ENCODE measurements around the gene PDE4D. TPM values are rescaled to one million over a fixed set of nuclear protein-coding genes. Genes with fewer than 3 reads are reported as not detected.

The PDE4D gene
- total and polyA plus RNA-seq, 2 of the 4 experiments (the other 2 are of a cell fraction), result 1.4 to 7.9 TPM

DNA sequence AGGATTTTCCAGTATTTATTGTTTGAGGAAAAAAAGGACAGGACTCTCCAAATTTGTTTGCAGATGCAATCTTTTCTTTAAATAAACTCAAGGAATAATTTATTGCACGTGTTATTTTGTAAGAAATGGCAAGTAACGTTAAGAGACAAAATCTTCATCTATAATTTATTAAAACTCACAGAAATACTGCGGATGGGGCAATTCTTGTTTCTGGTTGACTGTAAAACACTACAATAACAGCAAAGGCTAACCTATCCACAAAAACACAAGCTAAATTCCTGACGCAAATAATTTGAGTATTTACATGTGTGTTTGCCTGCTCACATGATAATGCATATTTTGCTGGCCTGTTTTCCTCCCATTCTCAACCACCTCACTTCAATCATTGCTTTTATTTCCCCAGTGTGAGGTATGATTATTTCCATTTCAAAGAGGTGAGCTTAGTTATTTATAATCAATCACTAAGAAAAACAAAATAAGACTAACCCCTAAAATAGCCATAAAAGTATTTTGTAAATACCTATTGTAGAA, 619.4 kb downstream of the PDE4D start:
- WGBS, 2 experiments (ENCODE audit: extremely low coverage in 2 of 2, insufficient read length in 1 of 2), result no CpG with 5 or more reads among the region's 4 CpGs
- Histone ChIP-seq H3K36me3 (ENCODE audit: control insufficient read depth, insufficient read depth, low read length) (no peaks in the 10 kb centered on the region), H3K27ac (ENCODE audit: insufficient read depth, low read length) (no peak overlapping the region), H3K27me3 (ENCODE audit: control insufficient read depth, insufficient read depth, low read length) (no peaks in the 10 kb centered on the region; the same call in 1 of the 2 replicates), H2BK15ac (ENCODE audit: low read depth, low read length) (no peak overlapping the region), H2BK120ac (ENCODE audit: low read depth, low read length) (no peak overlapping the region), H3K56ac (ENCODE audit: extremely low read depth, insufficient read depth, low read length) (no peak overlapping the region), H3K23ac (ENCODE audit: low read depth, low read length) (no peak overlapping the region), H3K4me1 (ENCODE audit: control insufficient read depth, insufficient read depth, low read length) (no peaks in the 10 kb centered on the region), H3K79me1 (ENCODE audit: low read depth in 1 of 2, low read length in 2 of 2) (no peaks in the 10 kb centered on the region), H3K4me3 (ENCODE audit: insufficient read depth, low read depth, low read length) (no peak overlapping the region), H2AK9ac (replicated peaks; ENCODE audit: low read depth, low read length, poor library complexity) (no peak overlapping the region), H2AFZ (replicated peaks; ENCODE audit: low read length, poor library complexity) (no peak overlapping the region), H2BK5ac (ENCODE audit: low read depth, low read length, poor library complexity, severe bottlenecking) (no peak overlapping the region), H4K91ac (ENCODE audit: insufficient read depth, low read depth, low read length) (no peak overlapping the region), H3K9me3 (ENCODE audit: control insufficient read depth, insufficient read depth, low read length) (no peaks in the 10 kb centered on the region), H2AK5ac (ENCODE audit: low read depth, low read length) (no peak overlapping the region), H3K4me2 (ENCODE audit: low read depth, low read length) (no peak overlapping the region), H2BK20ac (ENCODE audit: low read depth, low read length) (no peak overlapping the region), H3K9me1 (ENCODE audit: insufficient read depth, low read length) (no peaks in the 10 kb centered on the region), H3K18ac (ENCODE audit: low read depth, low read length) (no peak overlapping the region), H4K5ac (ENCODE audit: low read depth, low read length) (no peak overlapping the region), H4K8ac (ENCODE audit: low read depth in 2 of 2, low read length in 2 of 2) (no peak overlapping the region), H3K14ac (replicated peaks; ENCODE audit: low read depth, low read length) (no peak overlapping the region), H4K20me1 (ENCODE audit: insufficient read depth, low read length) (no peaks in the 10 kb centered on the region), H3K9ac (ENCODE audit: low read depth, low read length) (no peak overlapping the region), H3K4ac (ENCODE audit: low read depth, low read length) (no peak overlapping the region)
- intact Hi-C loops (cut with micrococcal nuclease) (no loop called here), dilution Hi-C loops (cut with HindIII; ENCODE audit: low sequenced_read_pairs, unreplicated experiment) (no loop called here), in situ Hi-C loops (cut with MboI; ENCODE audit: low sequenced_read_pairs) (no loop called here)
- no TSS peak for BruUV-seq (replicated peaks)
- POLR2A ChIA-PET (ENCODE audit: unreplicated experiment), result no interaction called here
- TF ChIP-seq, protein P1, sequence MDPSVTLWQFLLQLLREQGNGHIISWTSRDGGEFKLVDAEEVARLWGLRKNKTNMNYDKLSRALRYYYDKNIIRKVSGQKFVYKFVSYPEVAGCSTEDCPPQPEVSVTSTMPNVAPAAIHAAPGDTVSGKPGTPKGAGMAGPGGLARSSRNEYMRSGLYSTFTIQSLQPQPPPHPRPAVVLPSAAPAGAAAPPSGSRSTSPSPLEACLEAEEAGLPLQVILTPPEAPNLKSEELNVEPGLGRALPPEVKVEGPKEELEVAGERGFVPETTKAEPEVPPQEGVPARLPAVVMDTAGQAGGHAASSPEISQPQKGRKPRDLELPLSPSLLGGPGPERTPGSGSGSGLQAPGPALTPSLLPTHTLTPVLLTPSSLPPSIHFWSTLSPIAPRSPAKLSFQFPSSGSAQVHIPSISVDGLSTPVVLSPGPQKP (IDR thresholded peaks at IDR 0.05; ENCODE audit: borderline replicate concordance, low read depth, low read length), result no peak
- no peak for TF ChIP-seq CHD1 (IDR thresholded peaks at IDR 0.05; ENCODE audit: low read depth, low read length)
- no peak for TF ChIP-seq SMC3 (IDR thresholded peaks at IDR 0.05; ENCODE audit: low read depth, low read length)
- no peak for TF ChIP-seq RCOR1 (IDR thresholded peaks at IDR 0.05; ENCODE audit: insufficient replicate concordance, low read length)
- no peak for TF ChIP-seq NFE2L2 (IDR thresholded peaks at IDR 0.05; ENCODE audit: low read depth, low read length)
- no peak for TF ChIP-seq RAD21 (IDR thresholded peaks at IDR 0.05; ENCODE audit: low read length)
- TF ChIP-seq, protein P2, sequence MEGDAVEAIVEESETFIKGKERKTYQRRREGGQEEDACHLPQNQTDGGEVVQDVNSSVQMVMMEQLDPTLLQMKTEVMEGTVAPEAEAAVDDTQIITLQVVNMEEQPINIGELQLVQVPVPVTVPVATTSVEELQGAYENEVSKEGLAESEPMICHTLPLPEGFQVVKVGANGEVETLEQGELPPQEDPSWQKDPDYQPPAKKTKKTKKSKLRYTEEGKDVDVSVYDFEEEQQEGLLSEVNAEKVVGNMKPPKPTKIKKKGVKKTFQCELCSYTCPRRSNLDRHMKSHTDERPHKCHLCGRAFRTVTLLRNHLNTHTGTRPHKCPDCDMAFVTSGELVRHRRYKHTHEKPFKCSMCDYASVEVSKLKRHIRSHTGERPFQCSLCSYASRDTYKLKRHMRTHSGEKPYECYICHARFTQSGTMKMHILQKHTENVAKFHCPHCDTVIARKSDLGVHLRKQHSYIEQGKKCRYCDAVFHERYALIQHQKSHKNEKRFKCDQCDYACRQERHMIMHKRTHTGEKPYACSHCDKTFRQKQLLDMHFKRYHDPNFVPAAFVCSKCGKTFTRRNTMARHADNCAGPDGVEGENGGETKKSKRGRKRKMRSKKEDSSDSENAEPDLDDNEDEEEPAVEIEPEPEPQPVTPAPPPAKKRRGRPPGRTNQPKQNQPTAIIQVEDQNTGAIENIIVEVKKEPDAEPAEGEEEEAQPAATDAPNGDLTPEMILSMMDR (conservative IDR thresholded peaks at IDR 0.05; ENCODE audit: low read depth, low read length), result no peak
- TF ChIP-seq RFX5 (IDR thresholded peaks at IDR 0.05; ENCODE audit: low read depth, low read length), result no peak
- no peak for TF ChIP-seq BHLHE40 (IDR thresholded peaks at IDR 0.05; ENCODE audit: low read depth, low read length)
- no peak for TF ChIP-seq CEBPB (IDR thresholded peaks at IDR 0.05; ENCODE audit: low read depth, low read length)
- TF ChIP-seq, protein P3, sequence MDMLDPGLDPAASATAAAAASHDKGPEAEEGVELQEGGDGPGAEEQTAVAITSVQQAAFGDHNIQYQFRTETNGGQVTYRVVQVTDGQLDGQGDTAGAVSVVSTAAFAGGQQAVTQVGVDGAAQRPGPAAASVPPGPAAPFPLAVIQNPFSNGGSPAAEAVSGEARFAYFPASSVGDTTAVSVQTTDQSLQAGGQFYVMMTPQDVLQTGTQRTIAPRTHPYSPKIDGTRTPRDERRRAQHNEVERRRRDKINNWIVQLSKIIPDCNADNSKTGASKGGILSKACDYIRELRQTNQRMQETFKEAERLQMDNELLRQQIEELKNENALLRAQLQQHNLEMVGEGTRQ (IDR thresholded peaks at IDR 0.05; ENCODE audit: low read depth, low read length), result no peak
- TF ChIP-seq POLR2A (IDR thresholded peaks at IDR 0.05; ENCODE audit: low read depth, low read length), result no peak
- no peak for TF ChIP-seq FOS (IDR thresholded peaks at IDR 0.05; ENCODE audit: low read depth, low read length)
- TF ChIP-seq MXI1 (IDR thresholded peaks at IDR 0.05; ENCODE audit: borderline replicate concordance, low read depth, low read length), result no peak
- TF ChIP-seq MAFK (IDR thresholded peaks at IDR 0.05; ENCODE audit: low read depth, low read length), result no peak
- TF ChIP-seq MAZ (IDR thresholded peaks at IDR 0.05; ENCODE audit: borderline replicate concordance, low read depth, low read length), result no peak
- DNase-seq (no peak), ATAC-seq (ENCODE audit: low read depth) (no peak)
- CTCF ChIA-PET, result no interaction called here

Data from IMR-90 (cell line).